Measurements from ENCODE around the gene HSP90AB1. TPM values are rescaled to one million over a fixed set of nuclear protein-coding genes. Genes with fewer than 3 reads are reported as not detected.

Gene HSP90AB1
- total RNA-seq, 1 donor from 2014 or later, result 509 TPM

GRCh38 chr6:44284121-44284520 lies 37.2 kb downstream of the HSP90AB1 start:
- H3K4me3 Mint-ChIP-seq (ENCODE audit: unreplicated experiment), result no peak overlapping the region
- no peaks in the 10 kb centered on the region for H3K36me3 Mint-ChIP-seq (ENCODE audit: unreplicated experiment)
- no peaks in the 10 kb centered on the region for H3K4me1 Mint-ChIP-seq (ENCODE audit: unreplicated experiment)
- H3K9me3 Mint-ChIP-seq (ENCODE audit: unreplicated experiment), result no peaks in the 10 kb centered on the region
- no peak for TF ChIP-seq CTCF (IDR thresholded peaks at IDR 0.05)
- H3K27ac Mint-ChIP-seq (ENCODE audit: unreplicated experiment), result no peak overlapping the region
- peaks cover 55% of the 10 kb centered on the region for H3K27me3 Mint-ChIP-seq (ENCODE audit: unreplicated experiment)
- DNase-seq (ENCODE audit: extremely low spot score, unreplicated experiment), result no peak

GRCh38 chr6:44284867-44285266 lies 38.0 kb downstream of the HSP90AB1 start:
- H3K36me3 Mint-ChIP-seq (ENCODE audit: unreplicated experiment), result no peaks in the 10 kb centered on the region
- H3K4me1 Mint-ChIP-seq (ENCODE audit: unreplicated experiment), result no peaks in the 10 kb centered on the region
- no peak overlapping the region for H3K27ac Mint-ChIP-seq (ENCODE audit: unreplicated experiment)
- H3K4me3 Mint-ChIP-seq (ENCODE audit: unreplicated experiment), result no peak overlapping the region
- H3K9me3 Mint-ChIP-seq (ENCODE audit: unreplicated experiment), result no peaks in the 10 kb centered on the region
- no peak for DNase-seq (ENCODE audit: extremely low spot score, unreplicated experiment)
- peaks cover 60% of the 10 kb centered on the region for H3K27me3 Mint-ChIP-seq (ENCODE audit: unreplicated experiment)
- TF ChIP-seq CTCF (IDR thresholded peaks at IDR 0.05), result no peak

GRCh38 chr6:44285552-44286284 lies 38.8 kb downstream of the HSP90AB1 start:
- H3K36me3 Mint-ChIP-seq (ENCODE audit: unreplicated experiment), result no peaks in the 10 kb centered on the region
- H3K27me3 Mint-ChIP-seq (ENCODE audit: unreplicated experiment), result peaks cover 59% of the 10 kb centered on the region
- no peak for TF ChIP-seq CTCF (IDR thresholded peaks at IDR 0.05)
- DNase-seq (ENCODE audit: extremely low spot score, unreplicated experiment), result no peak
- H3K9me3 Mint-ChIP-seq (ENCODE audit: unreplicated experiment), result no peaks in the 10 kb centered on the region
- no peak overlapping the region for H3K4me3 Mint-ChIP-seq (ENCODE audit: unreplicated experiment)
- no peaks in the 10 kb centered on the region for H3K4me1 Mint-ChIP-seq (ENCODE audit: unreplicated experiment)
- no peak overlapping the region for H3K27ac Mint-ChIP-seq (ENCODE audit: unreplicated experiment)

- H3K27ac Mint-ChIP-seq (ENCODE audit: unreplicated experiment), result no peak overlapping the region
Observed at GRCh38 chr6:44286285-44286565, 39.3 kb downstream of the HSP90AB1 start.

GRCh38 chr6:44286747-44287146 lies 39.8 kb downstream of the HSP90AB1 start:
- Mint-ChIP-seq H3K27ac (ENCODE audit: unreplicated experiment) (no peak overlapping the region), H3K4me1 (ENCODE audit: unreplicated experiment) (no peaks in the 10 kb centered on the region), H3K36me3 (ENCODE audit: unreplicated experiment) (no peaks in the 10 kb centered on the region), H3K9me3 (ENCODE audit: unreplicated experiment) (no peaks in the 10 kb centered on the region), H3K27me3 (ENCODE audit: unreplicated experiment) (peaks cover 67% of the 10 kb centered on the region), H3K4me3 (ENCODE audit: unreplicated experiment) (no peak overlapping the region)
- TF ChIP-seq CTCF (IDR thresholded peaks at IDR 0.05), result no peak
- no peak for DNase-seq (ENCODE audit: extremely low spot score, unreplicated experiment)

More at GRCh38 chr6:44286285-44286565, 39.3 kb downstream of the HSP90AB1 start:
- no peak for DNase-seq (ENCODE audit: extremely low spot score, unreplicated experiment)
- H3K4me3 Mint-ChIP-seq (ENCODE audit: unreplicated experiment), result no peak overlapping the region
- H3K36me3 Mint-ChIP-seq (ENCODE audit: unreplicated experiment), result no peaks in the 10 kb centered on the region
- no peaks in the 10 kb centered on the region for H3K9me3 Mint-ChIP-seq (ENCODE audit: unreplicated experiment)
- H3K4me1 Mint-ChIP-seq (ENCODE audit: unreplicated experiment), result no peaks in the 10 kb centered on the region
- peaks cover 62% of the 10 kb centered on the region for H3K27me3 Mint-ChIP-seq (ENCODE audit: unreplicated experiment)
- TF ChIP-seq CTCF (IDR thresholded peaks at IDR 0.05), result no peak

All from osteocyte (in vitro differentiated cells).